HepG2 (cell line): ENCODE measurements around the gene TBX6.

Experiments
- ARNT ChIP-seq: fragments of 450-650 bp; IDR thresholded peaks from 2 replicates; pipeline ENCODE4 v1.6.1; 2017
- CTCF ChIP-seq: sonication (generic); formaldehyde crosslinking; IDR thresholded peaks from 2 replicates; pipeline ENCODE4 v1.5.0; 2020; ENCODE audit warnings: mild to moderate bottlenecking, missing genetic modification reagents, moderate library complexity
- FOXK1 ChIP-seq: sonication (generic); formaldehyde crosslinking; IDR thresholded peaks from 2 replicates; pipeline ENCODE4 v1.4.0; 2020; ENCODE audit warnings: low read depth, missing genetic modification reagents, borderline replicate concordance
- MAZ ChIP-seq, 2 experiments: sonication (generic) in 1 of 2; formaldehyde crosslinking in 1 of 2; IDR thresholded peaks; 2 replicates each; pipeline versions ENCODE4 v1.5.0 to v1.6.1; 2012 to 2020; ENCODE audit warnings: low read depth in 2 of 2, mild to moderate bottlenecking in 2 of 2, borderline replicate concordance in 1 of 2, improper control_type of control experiment in 1 of 2, low read length in 1 of 2, missing genetic modification reagents in 1 of 2, moderate library complexity in 1 of 2
- NCOA2 ChIP-seq: sonication (generic); formaldehyde crosslinking; IDR thresholded peaks from 2 replicates; pipeline ENCODE4 v1.8.0; 2022; ENCODE audit warnings: inconsistent platforms
- NR3C1 ChIP-seq: sonication (generic); formaldehyde crosslinking; IDR thresholded peaks from 2 replicates; pipeline ENCODE4 v1.4.0; 2020; ENCODE audit warnings: missing genetic modification reagents
- POLR2A ChIP-seq, 2 experiments: IDR thresholded peaks; 2 replicates each; pipeline ENCODE4 v1.6.1; 2011; ENCODE audit warnings: low read depth in 2 of 2, low read length in 2 of 2, mild to moderate bottlenecking in 1 of 2, moderate library complexity in 1 of 2; ENCODE audit not compliant: insufficient read depth in 1 of 2
- POLR2AphosphoS5 ChIP-seq: IDR thresholded peaks from 2 replicates; pipeline ENCODE4 v1.6.1; 2012; ENCODE audit warnings: low read depth, low read length
- SMARCC2 ChIP-seq: fragments of 450-650 bp; IDR thresholded peaks from 2 replicates; pipeline ENCODE4 v1.6.1; 2017; ENCODE audit warnings: antibody characterized with exemption, mild to moderate bottlenecking
- SRF ChIP-seq: IDR thresholded peaks from 2 replicates; pipeline ENCODE4 v1.6.1; 2011; ENCODE audit warnings: mild to moderate bottlenecking, low read depth, low read length, moderate library complexity
- ZBTB43 ChIP-seq: sonication (generic); formaldehyde crosslinking; conservative IDR thresholded peaks from 2 replicates; pipeline ENCODE4 v1.4.0; 2020; ENCODE audit warnings: missing genetic modification reagents
- ZNF354B ChIP-seq: sonication (generic); formaldehyde crosslinking; IDR thresholded peaks from 2 replicates; pipeline ENCODE4 v1.8.0; 2022; ENCODE audit warnings: mild to moderate bottlenecking, missing genetic modification reagents
- ZNF558 ChIP-seq: sonication (generic); formaldehyde crosslinking; IDR thresholded peaks from 2 replicates; pipeline ENCODE4 v1.9.0; 2022; ENCODE audit warnings: mild to moderate bottlenecking, missing genetic modification reagents, borderline replicate concordance
- ZNF660 ChIP-seq: sonication (generic); formaldehyde crosslinking; IDR thresholded peaks from 2 replicates; pipeline ENCODE4 v1.5.1; 2020; ENCODE audit warnings: mild to moderate bottlenecking, low read depth, missing genetic modification reagents, borderline replicate concordance

- TF ChIP-seq ARNT (no peak), NCOA2 (CRISPR knock-in tag) (no peak), MAZ (IDR thresholded peaks at IDR 0.05; ENCODE audit: borderline replicate concordance, low read depth, low read length) (no peak), MAZ (CRISPR knock-in tag; IDR thresholded peaks at IDR 0.05; ENCODE audit: low read depth) (peak; percentile 28; the same call in 1 of the 2 replicates), CTCF (CRISPR knock-in tag) (no peak), SMARCC2 (no peak), FOXK1 (CRISPR knock-in tag) (no peak), POLR2AphosphoS5 (no peak), ZNF558 (CRISPR knock-in tag) (no peak), ZBTB43 (CRISPR knock-in tag) (no peak), ZNF660 (no peak), POLR2A (IDR thresholded peaks at IDR 0.05; ENCODE audit: insufficient read depth in 1 of 2, low read depth in 2 of 2, low read length in 2 of 2) (0 out of 4 replicates have a peak, but pooled peaks of 1 of the 2 experiments have one; percentile 19), ZNF354B (no peak), NR3C1 (CRISPR knock-in tag) (no peak), SRF (no peak)
These were observed 3.4 kb downstream of the TBX6 start for GRCh38 chr16:30088237-30088831.
